HepG2 (cell line): ENCODE data around the gene CYYR1. TPM values are rescaled to one million over a fixed set of nuclear protein-coding genes. Genes with fewer than 3 reads are reported as not detected.

ENCODE experiments used
- ATAC-seq: fragments of 200-7000 bp; cut with Tn5 transposase; 3 replicates; pipeline ENCODE4 v1.9.1; 2020; ENCODE audit warnings: mild to moderate bottlenecking, moderate library complexity
- BruUV-seq: library from RNA; stranded (reverse); fragments of 400-500 nt; replicated peaks from 2 replicates; lab custom pipeline; 2021; lab: Mats Ljungman, UMichigan
- CTCF ChIA-PET: fragments of 300-600 bp; formaldehyde crosslinking; extraction: SDS; loops from one replicate; lab custom pipeline; 2021; ENCODE audit warnings: low total read pairs, inconsistent platforms, low intra/inter-chr PET ratio; lab: Yijun Ruan, JAX
- POLR2A ChIA-PET: fragments of 350-600 bp; sonication (Branson Sonifier 250); formaldehyde crosslinking; loops from one replicate; lab custom pipeline; 2020; ENCODE audit warnings: antibody characterized with exemption, inconsistent platforms; lab: Yijun Ruan, JAX
- DNase-seq: peaks from one replicate; pipeline ENCODE4 v3.0.0-alpha.2; 2015; ENCODE audit warnings: low spot score
- FAIRE-seq: peaks from 3 replicates; lab custom pipeline; 2011; peaks lifted over from hg19 to GRCh38; lab: Jason Lieb, UNC
- H2AFZ ChIP-seq: one replicate; pipeline ENCODE4 v1.6.1; 2011; ENCODE audit warnings: low read length, inconsistent platforms
- H3K27ac ChIP-seq: fragments of 300-600 bp; 3 replicates; pipeline ENCODE4 v1.8.0; 2011; ENCODE audit warnings: mixed run types, mild to moderate bottlenecking, mixed read lengths, low read length, inconsistent platforms; ENCODE audit not compliant: insufficient read depth; ENCODE audit errors: extremely low read length
- H3K27me3 ChIP-seq, 2 experiments: fragments of 200-600 bp in 1 of 2; 2 replicates in 1 of 2; 3 replicates in 1 of 2; pipeline versions ENCODE4 v1.6.0 to v1.8.0; 2011; ENCODE audit warnings: low read length in 2 of 2, mild to moderate bottlenecking in 2 of 2, moderate library complexity in 2 of 2, inconsistent platforms in 1 of 2; ENCODE audit not compliant: insufficient read depth in 2 of 2, control insufficient read depth in 1 of 2
- H3K36me3 ChIP-seq, 2 experiments: fragments of 200-600 bp in 1 of 2; replicated peaks in 1 of 2; 2 replicates in 1 of 2; 3 replicates in 1 of 2; pipeline versions ENCODE4 v1.5.1 to v1.8.0; 2011; ENCODE audit warnings: low read length in 2 of 2, inconsistent platforms in 1 of 2; ENCODE audit not compliant: insufficient read depth in 2 of 2, control insufficient read depth in 1 of 2
- H3K4me1 ChIP-seq: 2 replicates; pipeline ENCODE4 v1.5.1; 2012; ENCODE audit warnings: low read length, inconsistent platforms; ENCODE audit not compliant: insufficient read depth
- H3K4me2 ChIP-seq: 2 replicates; pipeline ENCODE4 v1.6.0; 2011; ENCODE audit warnings: low read depth, low read length, inconsistent platforms
- H3K4me3 ChIP-seq, 3 experiments: fragments of 200-600 bp in 1 of 3; sonication (generic), shearing (Covaris generic) in 1 of 3; replicated peaks in 1 of 3; 2 replicates each; pipeline ENCODE4 v1.5.1; 2011 to 2016; ENCODE audit warnings: low read length in 3 of 3, inconsistent platforms in 2 of 3, low read depth in 2 of 3, mild to moderate bottlenecking in 2 of 3, control low read depth in 1 of 3, mixed read lengths in 1 of 3; ENCODE audit not compliant: insufficient read depth in 1 of 3
- H3K79me2 ChIP-seq: one replicate; pipeline ENCODE4 v1.6.1; 2011; ENCODE audit warnings: low read length, inconsistent platforms; ENCODE audit not compliant: insufficient read depth
- H3K9ac ChIP-seq: 2 replicates; pipeline ENCODE4 v1.6.0; 2011; ENCODE audit warnings: mild to moderate bottlenecking, low read depth, low read length, inconsistent platforms; ENCODE audit not compliant: insufficient read depth
- H3K9me3 ChIP-seq: 2 replicates; pipeline ENCODE4 v1.5.1; 2012; ENCODE audit warnings: mild to moderate bottlenecking, low read length
- H4K20me1 ChIP-seq: 2 replicates; pipeline ENCODE4 v1.6.0; 2011; ENCODE audit warnings: inconsistent platforms, mild to moderate bottlenecking, low read length, moderate library complexity; ENCODE audit not compliant: insufficient read depth
- FOXM1 ChIP-seq: sonication (generic); formaldehyde crosslinking; IDR thresholded peaks from 2 replicates; pipeline ENCODE4 v1.5.0; 2020; ENCODE audit warnings: missing genetic modification reagents
- GTF2F1 ChIP-seq: fragments of 150-350 bp; IDR thresholded peaks from 2 replicates; pipeline ENCODE4 v1.6.1; 2014; ENCODE audit warnings: low read length
- GTF3A ChIP-seq: sonication (generic); formaldehyde crosslinking; conservative IDR thresholded peaks from 2 replicates; pipeline ENCODE4 v1.4.0; 2020; ENCODE audit warnings: mild to moderate bottlenecking, missing genetic modification reagents
- MBNL3 ChIP-seq: fragments of 250-450 bp; sonication (Bioruptor Pico); conservative IDR thresholded peaks from 2 replicates; pipeline ENCODE4 v1.8.0; 2022; ENCODE audit warnings: mild to moderate bottlenecking, inconsistent platforms
- ZNF460 ChIP-seq: sonication (generic); formaldehyde crosslinking; IDR thresholded peaks from 2 replicates; pipeline ENCODE4 v1.5.1; 2020; ENCODE audit warnings: missing genetic modification reagents, mild to moderate bottlenecking, borderline replicate concordance
- WGBS: methylation state at CpG from one replicate; pipeline ENCODE4 v1.1.6; 2017; ENCODE audit warnings: low lambda C conversion rate; 5-methylcytosine and 5-hydroxymethylcytosine counted together
- in situ Hi-C: cut with HindIII; loops from 2 replicates; pipeline ENCODE4 v1.10.0; 2017; ENCODE audit warnings: low pct_unique_long_range_greater_than_20kb; ENCODE audit not compliant: extremely low pct_ligation_motif_present
- intact Hi-C: fragments of 100-400 bp; cut with micrococcal nuclease; formaldehyde crosslinking; loops from one replicate; pipeline ENCODE4 v1.10.0; 2022; ENCODE audit not compliant: unreplicated experiment
- polyA plus RNA-seq, 8 experiments: library from polyadenylated mRNA; depleted of rRNA in 3 of 8; stranded (reverse) in 7 of 8; unstranded in 1 of 8; fragments of >200 nt; fragmentation: Illumina TruSeq in 4 of 8; extraction: Trizol in 4 of 8; gene quantifications; 2 replicates each; pipeline versions ENCODE4 v1.2.1 to v1.2.3, GENCODE V29; 2011 to 2016; ENCODE audit warnings: low read depth in 4 of 8, missing spikeins in 1 of 8, mixed read lengths in 1 of 8; ENCODE audit not compliant: insufficient read depth in 1 of 8
- total RNA-seq, 5 experiments: library from RNA; depleted of rRNA; stranded (reverse); fragments of >200 nt; fragmentation: Illumina TruSeq; extraction: Trizol; gene quantifications; 2 replicates each; pipeline ENCODE4 v1.2.3, GENCODE V29; 2016; ENCODE audit warnings: low read depth in 1 of 5
- TF ChIP-seq, protein P1 (sequence below): sonication (generic); formaldehyde crosslinking; IDR thresholded peaks from 2 replicates; pipeline ENCODE4 v1.5.0; 2020; ENCODE audit warnings: missing genetic modification reagents, mild to moderate bottlenecking, borderline replicate concordance

The CYYR1 gene
- total and polyA plus RNA-seq, 2 of the 13 experiments (the other 11 are each of a cell fraction or from before 2014, with no cell fraction given): not detected

DNA sequence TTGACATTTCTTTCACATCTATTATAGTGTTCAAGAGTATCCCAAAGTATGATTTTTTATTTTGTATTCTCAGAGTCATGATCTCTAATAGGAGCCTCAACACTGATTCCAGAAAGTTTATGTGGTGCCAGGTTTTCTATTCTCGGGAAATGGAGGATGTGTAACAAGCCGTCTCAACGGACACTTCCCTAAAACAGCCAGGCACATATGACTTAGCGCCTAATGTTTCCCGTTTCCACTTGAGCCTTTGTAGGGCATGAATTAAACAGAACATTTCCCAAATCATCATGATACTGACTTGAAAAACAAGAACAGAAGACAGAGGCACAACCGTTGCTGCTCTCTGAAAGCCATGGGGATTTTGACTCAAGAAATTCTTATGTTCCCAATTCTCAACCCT is 8.0 kb downstream of the CYYR1 start:
- 31% methylated on average over 6 of the region's 6 CpGs for WGBS
- H3K9ac ChIP-seq: no peak overlapping the region
- H3K4me1 ChIP-seq: no peaks in the 10 kb centered on the region
- H3K79me2 ChIP-seq: no peaks in the 10 kb centered on the region
- no peaks in the 10 kb centered on the region for H3K27me3 ChIP-seq
- peaks cover 70% of the 10 kb centered on the region for H3K9me3 ChIP-seq
- H4K20me1 ChIP-seq: no peaks in the 10 kb centered on the region
- POLR2A ChIA-PET: no interaction called here
- intact Hi-C loops (no loop called here), in situ Hi-C loops (no loop called here)
- FAIRE-seq (no peak), ATAC-seq (no peak)
- H2AFZ ChIP-seq: no peak overlapping the region
- H3K27ac ChIP-seq: no peak overlapping the region
- BruUV-seq: no TSS peak
- H3K4me2 ChIP-seq: no peak overlapping the region
- H3K36me3 ChIP-seq: no peaks in the 10 kb centered on the region
- H3K4me3 ChIP-seq: no peak overlapping the region
- TF ChIP-seq GTF2F1: no peak
- no peak for TF ChIP-seq ZNF460 (CRISPR knock-in tag)
- TF ChIP-seq, all 625 proteins: peak for 0
- CTCF ChIA-PET: no interaction called here
- DNase-seq: no peak

DNA sequence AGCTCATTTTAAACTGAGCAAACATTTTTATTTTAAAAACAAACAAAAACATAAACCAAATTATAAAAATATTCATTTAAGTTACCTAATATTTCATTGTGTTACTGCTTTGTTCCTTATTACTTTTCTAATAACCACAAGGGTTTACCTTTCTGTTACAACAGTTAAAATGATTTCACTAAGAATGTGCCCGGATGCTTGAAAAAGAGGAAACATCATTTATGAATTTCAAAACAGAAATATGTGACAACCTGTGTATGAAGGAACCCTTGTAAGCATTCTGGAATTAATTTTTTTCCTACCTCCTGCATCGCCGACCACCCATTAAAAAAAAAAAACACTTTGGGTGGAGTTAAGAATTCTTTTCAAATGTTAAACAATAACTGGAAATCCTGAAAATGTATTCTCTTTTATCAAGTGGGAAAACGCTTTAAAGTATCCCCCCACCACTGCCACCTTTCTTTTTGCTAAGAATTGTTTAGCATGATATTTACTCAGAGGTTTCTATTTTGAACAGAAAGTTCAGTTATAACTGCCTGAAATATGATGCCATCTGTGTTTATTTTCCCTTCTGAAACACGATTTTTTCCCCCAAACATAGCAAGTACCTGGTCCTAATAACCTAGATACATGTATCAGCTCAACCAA is 9.1 kb downstream of the CYYR1 start:
- ATAC-seq: no peak
- TF ChIP-seq GTF3A (no peak), FOXM1 (CRISPR knock-in tag) (no peak), MBNL3 (CRISPR knock-in tag) (no peak)
- TF ChIP-seq, protein P1, sequence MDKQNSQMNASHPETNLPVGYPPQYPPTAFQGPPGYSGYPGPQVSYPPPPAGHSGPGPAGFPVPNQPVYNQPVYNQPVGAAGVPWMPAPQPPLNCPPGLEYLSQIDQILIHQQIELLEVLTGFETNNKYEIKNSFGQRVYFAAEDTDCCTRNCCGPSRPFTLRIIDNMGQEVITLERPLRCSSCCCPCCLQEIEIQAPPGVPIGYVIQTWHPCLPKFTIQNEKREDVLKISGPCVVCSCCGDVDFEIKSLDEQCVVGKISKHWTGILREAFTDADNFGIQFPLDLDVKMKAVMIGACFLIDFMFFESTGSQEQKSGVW (CRISPR knock-in tag): no peak
- TF ChIP-seq, all 625 proteins: peak for 0
- Histone ChIP-seq H3K27me3 (no peaks in the 10 kb centered on the region), H3K4me3 (no peak overlapping the region), H3K4me1 (no peaks in the 10 kb centered on the region), H3K9ac (no peak overlapping the region), H3K36me3 (no peaks in the 10 kb centered on the region), H3K27ac (no peak overlapping the region), H4K20me1 (no peaks in the 10 kb centered on the region), H3K9me3 (peaks cover 68% of the 10 kb centered on the region), H2AFZ (no peak overlapping the region), H3K4me2 (no peak overlapping the region), H3K79me2 (no peaks in the 10 kb centered on the region)
- ChIA-PET POLR2A (no interaction called here), CTCF (no interaction called here)
- 19% methylated on average over 5 of the region's 5 CpGs for WGBS
- in situ Hi-C loops: no loop called here
- FAIRE-seq (no peak), DNase-seq (no peak)
- intact Hi-C loops: no loop called here
- no TSS peak for BruUV-seq
